ENCODE results near the gene LYZL6. TPM values are rescaled to one million over a fixed set of nuclear protein-coding genes. Genes with fewer than 3 reads are reported as not detected.

LYZL6 gene
- polyA plus RNA-seq, 1 donor (not counting 4 experiments of a cell fraction or from before 2014, with no cell fraction given) = not detected

DNA sequence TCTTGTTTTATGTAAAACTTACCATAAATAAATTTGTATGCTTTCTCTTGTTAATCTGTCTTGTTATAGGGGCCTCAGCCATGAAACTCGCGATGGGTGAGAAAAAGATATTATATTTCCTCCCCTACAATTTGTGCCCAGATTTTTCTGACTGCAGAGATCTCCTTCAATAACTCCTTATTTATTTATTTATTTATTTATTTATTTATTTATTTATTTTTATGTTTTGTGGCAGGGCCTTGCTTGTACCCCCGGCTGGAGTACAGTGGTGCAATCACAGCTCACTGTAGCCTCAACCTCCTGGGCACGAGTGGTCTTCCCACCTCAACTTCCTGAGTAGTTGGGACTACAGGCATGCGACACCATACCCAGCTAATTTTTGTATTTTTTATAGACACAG is 40.1 kb downstream of the LYZL6 start:
- TF ChIP-seq EZH2 (IDR thresholded peaks at IDR 0.05; ENCODE audit: low read length) = no peak
- TF ChIP-seq, protein P1, sequence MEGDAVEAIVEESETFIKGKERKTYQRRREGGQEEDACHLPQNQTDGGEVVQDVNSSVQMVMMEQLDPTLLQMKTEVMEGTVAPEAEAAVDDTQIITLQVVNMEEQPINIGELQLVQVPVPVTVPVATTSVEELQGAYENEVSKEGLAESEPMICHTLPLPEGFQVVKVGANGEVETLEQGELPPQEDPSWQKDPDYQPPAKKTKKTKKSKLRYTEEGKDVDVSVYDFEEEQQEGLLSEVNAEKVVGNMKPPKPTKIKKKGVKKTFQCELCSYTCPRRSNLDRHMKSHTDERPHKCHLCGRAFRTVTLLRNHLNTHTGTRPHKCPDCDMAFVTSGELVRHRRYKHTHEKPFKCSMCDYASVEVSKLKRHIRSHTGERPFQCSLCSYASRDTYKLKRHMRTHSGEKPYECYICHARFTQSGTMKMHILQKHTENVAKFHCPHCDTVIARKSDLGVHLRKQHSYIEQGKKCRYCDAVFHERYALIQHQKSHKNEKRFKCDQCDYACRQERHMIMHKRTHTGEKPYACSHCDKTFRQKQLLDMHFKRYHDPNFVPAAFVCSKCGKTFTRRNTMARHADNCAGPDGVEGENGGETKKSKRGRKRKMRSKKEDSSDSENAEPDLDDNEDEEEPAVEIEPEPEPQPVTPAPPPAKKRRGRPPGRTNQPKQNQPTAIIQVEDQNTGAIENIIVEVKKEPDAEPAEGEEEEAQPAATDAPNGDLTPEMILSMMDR (optimal IDR thresholded peaks at IDR 0.05 in 1 of 3, IDR thresholded peaks at IDR 0.05 in 1 of 3, conservative IDR thresholded peaks at IDR 0.05 in 1 of 3; ENCODE audit: extremely low read depth in 1 of 3, insufficient read depth in 2 of 3, low read length in 3 of 3) = no peak
- Histone ChIP-seq H4K20me1 (ENCODE audit: control insufficient read depth, extremely low read depth, insufficient read depth, low read length) (no peaks in the 10 kb centered on the region), H3K9ac (ENCODE audit: control insufficient read depth, extremely low read depth, insufficient read depth, low read length) (no peak overlapping the region), H2AFZ (ENCODE audit: control insufficient read depth, low read length) (no peak overlapping the region), H3K9me3 (ENCODE audit: control insufficient read depth, low read depth, low read length) (no peaks in the 10 kb centered on the region), H3K4me3 (ENCODE audit: control insufficient read depth in 2 of 3, extremely low read depth in 1 of 3, insufficient read depth in 2 of 3, low read depth in 1 of 3, low read length in 3 of 3) (no peak overlapping the region), H3K27me3 (ENCODE audit: control insufficient read depth, extremely low read depth, insufficient read depth, low read length) (peaks cover 4% of the 10 kb centered on the region), H3K27ac (ENCODE audit: control insufficient read depth, insufficient read depth, low read length) (no peak overlapping the region), H3K36me3 (ENCODE audit: control insufficient read depth in 2 of 2, extremely low read depth in 1 of 2, insufficient read depth in 2 of 2, low read length in 2 of 2) (no peaks in the 10 kb centered on the region), H3K9me1 (ENCODE audit: control insufficient read depth, extremely low read depth, insufficient read depth, low read length) (no peaks in the 10 kb centered on the region), H3K4me1 (ENCODE audit: control insufficient read depth, extremely low read depth, insufficient read depth, low read length) (peaks cover 25% of the 10 kb centered on the region), H3K4me2 (ENCODE audit: control insufficient read depth, extremely low read depth, insufficient read depth, low read depth, low read length) (no peak overlapping the region), H3K79me2 (ENCODE audit: control insufficient read depth, insufficient read depth, low read length) (no peaks in the 10 kb centered on the region)
- FAIRE-seq = no peak
- no peak for DNase-seq (ENCODE audit: low read depth, low spot score)
- dilution Hi-C loops (cut with MboI; ENCODE audit: extremely low pct_ligation_motif_present, low sequenced_read_pairs) = no loop called here

DNA sequence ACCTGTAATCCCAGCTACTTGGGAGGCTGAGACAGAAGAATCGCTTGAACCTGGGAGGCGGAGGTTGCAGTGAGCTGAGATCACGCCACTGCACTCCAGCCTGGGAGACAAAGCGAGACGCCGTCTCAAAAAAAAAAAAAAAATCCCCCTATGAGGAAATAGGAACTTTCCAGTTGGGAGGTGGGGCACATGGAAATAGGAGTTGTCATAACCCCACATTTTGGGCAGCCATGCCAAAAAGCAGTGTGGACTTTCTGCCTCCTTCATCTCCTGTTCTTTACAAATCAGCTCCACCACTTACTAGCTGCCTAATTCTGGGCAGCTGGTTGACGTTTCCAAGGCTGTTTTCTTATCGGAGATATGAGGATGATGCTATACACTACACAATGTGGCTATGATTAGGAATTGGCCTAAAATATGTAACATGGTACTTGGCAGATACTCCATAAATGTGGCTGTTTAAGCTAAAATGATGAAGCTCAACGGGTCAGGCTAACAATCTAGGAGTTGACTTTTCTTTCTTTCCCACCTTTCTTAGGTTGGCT is 41.8 kb downstream of the LYZL6 start:
- peaks cover 4% of the 10 kb centered on the region for H3K27me3 ChIP-seq (ENCODE audit: control insufficient read depth, extremely low read depth, insufficient read depth, low read length)
- H3K79me2 ChIP-seq (ENCODE audit: control insufficient read depth, insufficient read depth, low read length) = no peaks in the 10 kb centered on the region
- FAIRE-seq = no peak
- DNase-seq (ENCODE audit: low read depth, low spot score) = no peak
- no peak overlapping the region for H2AFZ ChIP-seq (ENCODE audit: control insufficient read depth, low read length)
- no peaks in the 10 kb centered on the region for H3K36me3 ChIP-seq (ENCODE audit: control insufficient read depth in 2 of 2, extremely low read depth in 1 of 2, insufficient read depth in 2 of 2, low read length in 2 of 2)
- H3K4me2 ChIP-seq (ENCODE audit: control insufficient read depth, extremely low read depth, insufficient read depth, low read depth, low read length) = no peak overlapping the region
- no peaks in the 10 kb centered on the region for H3K9me1 ChIP-seq (ENCODE audit: control insufficient read depth, extremely low read depth, insufficient read depth, low read length)
- H4K20me1 ChIP-seq (ENCODE audit: control insufficient read depth, extremely low read depth, insufficient read depth, low read length) = no peaks in the 10 kb centered on the region
- no peak overlapping the region for H3K27ac ChIP-seq (ENCODE audit: control insufficient read depth, insufficient read depth, low read length)
- H3K9me3 ChIP-seq (ENCODE audit: control insufficient read depth, low read depth, low read length) = no peaks in the 10 kb centered on the region
- TF ChIP-seq EZH2 (IDR thresholded peaks at IDR 0.05; ENCODE audit: low read length) = no peak
- TF ChIP-seq, protein P1 (optimal IDR thresholded peaks at IDR 0.05 in 1 of 3, IDR thresholded peaks at IDR 0.05 in 1 of 3, conservative IDR thresholded peaks at IDR 0.05 in 1 of 3; ENCODE audit: extremely low read depth in 1 of 3, insufficient read depth in 2 of 3, low read length in 3 of 3) = no peak
- no peak overlapping the region for H3K4me3 ChIP-seq (ENCODE audit: control insufficient read depth in 2 of 3, extremely low read depth in 1 of 3, insufficient read depth in 2 of 3, low read depth in 1 of 3, low read length in 3 of 3)
- H3K9ac ChIP-seq (ENCODE audit: control insufficient read depth, extremely low read depth, insufficient read depth, low read length) = no peak overlapping the region
- dilution Hi-C loops (cut with MboI; ENCODE audit: extremely low pct_ligation_motif_present, low sequenced_read_pairs) = no loop called here
- peaks cover 32% of the 10 kb centered on the region for H3K4me1 ChIP-seq (ENCODE audit: control insufficient read depth, extremely low read depth, insufficient read depth, low read length)
